ENCODE results near the gene MEIOSIN. TPM values are rescaled to one million over a fixed set of nuclear protein-coding genes. Genes with fewer than 3 reads are reported as not detected.

MEIOSIN gene
- total and polyA plus RNA-seq, 2 of the 13 experiments (the other 11 are each of a cell fraction or from before 2014, with no cell fraction given): not detected

DNA sequence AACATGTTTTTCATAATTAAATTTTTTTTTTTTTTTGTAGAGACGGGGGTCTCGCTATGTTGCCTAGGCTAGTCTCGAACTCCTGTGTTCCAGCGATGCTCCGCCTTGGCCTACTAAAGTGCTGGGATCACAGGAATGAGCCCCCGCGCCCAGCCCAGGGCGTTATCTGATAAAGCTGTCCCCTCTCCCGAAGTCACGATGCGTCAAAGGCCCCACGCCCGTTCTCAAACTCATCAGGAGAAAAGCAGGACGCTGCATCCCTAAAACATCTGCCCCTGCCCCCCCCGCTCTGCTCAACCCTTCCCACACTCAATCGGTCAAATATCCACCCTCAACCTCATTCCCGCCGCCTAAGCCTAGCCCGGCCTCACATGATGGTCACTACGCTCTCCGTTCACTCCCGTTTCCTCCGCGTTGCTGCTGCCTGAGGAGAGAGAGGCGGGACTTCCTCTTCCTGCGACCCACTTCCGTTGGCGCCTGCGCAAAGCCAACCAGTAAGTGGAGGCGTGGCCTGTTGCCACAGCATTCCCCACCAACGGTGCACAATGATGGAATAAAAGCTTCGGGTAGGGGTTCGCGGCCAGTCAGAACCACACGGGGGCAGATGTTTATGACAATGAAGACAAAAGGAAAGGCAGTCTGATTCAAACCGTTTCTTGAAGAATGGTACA is 41.6 kb upstream of the MEIOSIN start, which contains the start of gene SNRPD2 (continued):
- TF ChIP-seq, protein P1, sequence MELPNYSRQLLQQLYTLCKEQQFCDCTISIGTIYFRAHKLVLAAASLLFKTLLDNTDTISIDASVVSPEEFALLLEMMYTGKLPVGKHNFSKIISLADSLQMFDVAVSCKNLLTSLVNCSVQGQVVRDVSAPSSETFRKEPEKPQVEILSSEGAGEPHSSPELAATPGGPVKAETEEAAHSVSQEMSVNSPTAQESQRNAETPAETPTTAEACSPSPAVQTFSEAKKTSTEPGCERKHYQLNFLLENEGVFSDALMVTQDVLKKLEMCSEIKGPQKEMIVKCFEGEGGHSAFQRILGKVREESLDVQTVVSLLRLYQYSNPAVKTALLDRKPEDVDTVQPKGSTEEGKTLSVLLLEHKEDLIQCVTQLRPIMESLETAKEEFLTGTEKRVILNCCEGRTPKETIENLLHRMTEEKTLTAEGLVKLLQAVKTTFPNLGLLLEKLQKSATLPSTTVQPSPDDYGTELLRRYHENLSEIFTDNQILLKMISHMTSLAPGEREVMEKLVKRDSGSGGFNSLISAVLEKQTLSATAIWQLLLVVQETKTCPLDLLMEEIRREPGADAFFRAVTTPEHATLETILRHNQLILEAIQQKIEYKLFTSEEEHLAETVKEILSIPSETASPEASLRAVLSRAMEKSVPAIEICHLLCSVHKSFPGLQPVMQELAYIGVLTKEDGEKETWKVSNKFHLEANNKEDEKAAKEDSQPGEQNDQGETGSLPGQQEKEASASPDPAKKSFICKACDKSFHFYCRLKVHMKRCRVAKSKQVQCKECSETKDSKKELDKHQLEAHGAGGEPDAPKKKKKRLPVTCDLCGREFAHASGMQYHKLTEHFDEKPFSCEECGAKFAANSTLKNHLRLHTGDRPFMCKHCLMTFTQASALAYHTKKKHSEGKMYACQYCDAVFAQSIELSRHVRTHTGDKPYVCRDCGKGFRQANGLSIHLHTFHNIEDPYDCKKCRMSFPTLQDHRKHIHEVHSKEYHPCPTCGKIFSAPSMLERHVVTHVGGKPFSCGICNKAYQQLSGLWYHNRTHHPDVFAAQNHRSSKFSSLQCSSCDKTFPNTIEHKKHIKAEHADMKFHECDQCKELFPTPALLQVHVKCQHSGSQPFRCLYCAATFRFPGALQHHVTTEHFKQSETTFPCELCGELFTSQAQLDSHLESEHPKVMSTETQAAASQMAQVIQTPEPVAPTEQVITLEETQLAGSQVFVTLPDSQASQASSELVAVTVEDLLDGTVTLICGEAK (IDR thresholded peaks at IDR 0.05): peak; percentile 69
- TF ChIP-seq, protein P1 (CRISPR knock-in tag; IDR thresholded peaks at IDR 0.05): no peak; the same call in 1 of the 2 replicates
- TF ChIP-seq IRX3 (CRISPR knock-in tag; IDR thresholded peaks at IDR 0.05; ENCODE audit: borderline replicate concordance, low read depth) (peak; percentile 25; the same call in 1 of the 2 replicates), ZNF12 (CRISPR knock-in tag; IDR thresholded peaks at IDR 0.05) (no peak), ZNF317 (CRISPR knock-in tag; IDR thresholded peaks at IDR 0.05) (no peak), ADNP (CRISPR knock-in tag; IDR thresholded peaks at IDR 0.05) (no peak), MIER3 (CRISPR knock-in tag; IDR thresholded peaks at IDR 0.05; ENCODE audit: borderline replicate concordance) (no peak), YY1 (IDR thresholded peaks at IDR 0.05; ENCODE audit: insufficient read depth, insufficient replicate concordance, low read depth, low read length) (peak; percentile 42), PAX8 (CRISPR knock-in tag; IDR thresholded peaks at IDR 0.05; ENCODE audit: borderline replicate concordance) (no peak), ZNF558 (CRISPR knock-in tag; IDR thresholded peaks at IDR 0.05; ENCODE audit: borderline replicate concordance) (no peak; the same call in 1 of the 2 replicates)

Data from HepG2 (cell line).